Upper lobe of right lung (tissue), 1 donor: ENCODE measurements around the gene MAML2. TPM values are rescaled to one million over a fixed set of nuclear protein-coding genes. Genes with fewer than 3 reads are reported as not detected.

Experiments used
- ATAC-seq: fragments of 200-7000 bp; cut with Tn5 transposase; one replicate; pipeline ENCODE4 v1.9.1; 2020; ENCODE audit warnings: mild to moderate bottlenecking, moderate library complexity
- DNase-seq: peaks from one replicate; pipeline ENCODE4 v3.0.0-alpha.2; 2020
- H3K27ac ChIP-seq: fragments of 200-600 bp; one replicate; pipeline ENCODE4 v1.8.0; 2022
- H3K27me3 ChIP-seq: fragments of 200-600 bp; one replicate; pipeline ENCODE4 v1.8.0; 2022; ENCODE audit warnings: mild to moderate bottlenecking
- H3K36me3 ChIP-seq: fragments of 200-600 bp; one replicate; pipeline ENCODE4 v1.8.0; 2022
- H3K4me1 ChIP-seq: fragments of 200-600 bp; one replicate; pipeline ENCODE4 v1.8.0; 2022
- H3K4me3 ChIP-seq: fragments of 200-600 bp; one replicate; pipeline ENCODE4 v1.8.0; 2022; ENCODE audit warnings: mild to moderate bottlenecking
- H3K9me3 ChIP-seq: fragments of 200-600 bp; one replicate; pipeline ENCODE4 v1.8.0; 2022
- intact Hi-C: fragments of 100-400 bp; cut with DNase I; formaldehyde crosslinking; loops from one replicate; pipeline ENCODE4 v1.11.0; 2022
- total RNA-seq: library from RNA; stranded (reverse); fragmentation: NEBNext Ultra II Directional; extraction: Animal tissue kit (Norgen Biotek cat#: 25700); gene quantifications from one replicate; pipeline ENCODE4 v1.2.1, GENCODE V29; 2021
- TF ChIP-seq, protein P1 (sequence below): fragments of 200-600 bp; IDR thresholded peaks from one replicate; pipeline ENCODE4 v1.8.0; 2022; ENCODE audit warnings: antibody characterized with exemption
- donor health status: DM: no; HTN: yes; CAD: no; lungs with severe emphysema.

The MAML2 gene
- total RNA-seq, 1 donor from 2014 or later, result 27.5 TPM

DNA sequence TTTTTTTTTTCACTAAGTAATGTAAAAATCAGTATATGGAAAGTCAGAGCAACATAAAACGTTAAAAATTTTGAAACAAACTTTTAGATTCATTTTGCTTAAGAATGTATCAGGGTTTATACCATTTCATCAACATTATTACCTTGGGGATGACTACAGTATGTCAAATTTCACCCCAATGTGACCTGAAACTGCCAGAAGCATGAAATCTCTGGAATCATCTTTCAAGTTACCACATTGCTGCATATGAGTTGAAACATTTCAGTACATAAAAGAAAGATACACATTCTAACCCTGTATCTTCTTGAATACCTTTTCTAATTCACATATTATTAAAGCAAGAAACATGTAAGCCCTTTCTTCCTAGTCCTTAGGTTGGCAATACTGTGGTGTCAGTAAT is 32.8 kb downstream of the MAML2 start:
- H3K27me3 ChIP-seq, result no peaks in the 10 kb centered on the region
- peaks cover 76% of the 10 kb centered on the region for H3K4me1 ChIP-seq
- H3K4me3 ChIP-seq, result no peak overlapping the region
- no peaks in the 10 kb centered on the region for H3K36me3 ChIP-seq
- no peak for ATAC-seq
- H3K27ac ChIP-seq, result no peak overlapping the region
- H3K9me3 ChIP-seq, result no peaks in the 10 kb centered on the region
- TF ChIP-seq, protein P1, sequence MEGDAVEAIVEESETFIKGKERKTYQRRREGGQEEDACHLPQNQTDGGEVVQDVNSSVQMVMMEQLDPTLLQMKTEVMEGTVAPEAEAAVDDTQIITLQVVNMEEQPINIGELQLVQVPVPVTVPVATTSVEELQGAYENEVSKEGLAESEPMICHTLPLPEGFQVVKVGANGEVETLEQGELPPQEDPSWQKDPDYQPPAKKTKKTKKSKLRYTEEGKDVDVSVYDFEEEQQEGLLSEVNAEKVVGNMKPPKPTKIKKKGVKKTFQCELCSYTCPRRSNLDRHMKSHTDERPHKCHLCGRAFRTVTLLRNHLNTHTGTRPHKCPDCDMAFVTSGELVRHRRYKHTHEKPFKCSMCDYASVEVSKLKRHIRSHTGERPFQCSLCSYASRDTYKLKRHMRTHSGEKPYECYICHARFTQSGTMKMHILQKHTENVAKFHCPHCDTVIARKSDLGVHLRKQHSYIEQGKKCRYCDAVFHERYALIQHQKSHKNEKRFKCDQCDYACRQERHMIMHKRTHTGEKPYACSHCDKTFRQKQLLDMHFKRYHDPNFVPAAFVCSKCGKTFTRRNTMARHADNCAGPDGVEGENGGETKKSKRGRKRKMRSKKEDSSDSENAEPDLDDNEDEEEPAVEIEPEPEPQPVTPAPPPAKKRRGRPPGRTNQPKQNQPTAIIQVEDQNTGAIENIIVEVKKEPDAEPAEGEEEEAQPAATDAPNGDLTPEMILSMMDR, result no peak
- DNase-seq, result no peak
- intact Hi-C loops, result no loop called here

DNA sequence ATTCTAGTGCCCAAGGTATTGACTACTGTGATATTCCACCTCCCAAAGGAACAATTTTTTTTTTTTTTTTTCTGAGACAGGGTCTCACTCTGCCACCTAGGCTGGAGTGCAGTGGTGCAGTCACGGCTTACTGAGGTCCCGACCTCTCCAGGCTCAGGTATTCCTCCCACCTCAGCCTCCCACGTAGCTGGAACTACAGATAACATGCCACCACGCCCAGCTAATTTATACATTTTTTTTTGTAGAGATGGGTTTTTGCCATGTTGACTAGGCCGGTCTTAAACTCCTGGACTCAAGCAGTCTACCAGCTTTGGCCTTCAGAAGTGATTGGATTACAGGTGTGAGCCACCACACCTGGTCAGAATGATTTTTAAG is 33.4 kb downstream of the MAML2 start:
- TF ChIP-seq, protein P1, result no peak
- H3K4me3 ChIP-seq, result no peak overlapping the region
- ATAC-seq, result no peak
- no peak for DNase-seq
- H3K36me3 ChIP-seq, result no peaks in the 10 kb centered on the region
- no peak overlapping the region for H3K27ac ChIP-seq
- peaks cover 74% of the 10 kb centered on the region for H3K4me1 ChIP-seq
- no peaks in the 10 kb centered on the region for H3K27me3 ChIP-seq
- no peaks in the 10 kb centered on the region for H3K9me3 ChIP-seq
- intact Hi-C loops, result no loop called here

DNA sequence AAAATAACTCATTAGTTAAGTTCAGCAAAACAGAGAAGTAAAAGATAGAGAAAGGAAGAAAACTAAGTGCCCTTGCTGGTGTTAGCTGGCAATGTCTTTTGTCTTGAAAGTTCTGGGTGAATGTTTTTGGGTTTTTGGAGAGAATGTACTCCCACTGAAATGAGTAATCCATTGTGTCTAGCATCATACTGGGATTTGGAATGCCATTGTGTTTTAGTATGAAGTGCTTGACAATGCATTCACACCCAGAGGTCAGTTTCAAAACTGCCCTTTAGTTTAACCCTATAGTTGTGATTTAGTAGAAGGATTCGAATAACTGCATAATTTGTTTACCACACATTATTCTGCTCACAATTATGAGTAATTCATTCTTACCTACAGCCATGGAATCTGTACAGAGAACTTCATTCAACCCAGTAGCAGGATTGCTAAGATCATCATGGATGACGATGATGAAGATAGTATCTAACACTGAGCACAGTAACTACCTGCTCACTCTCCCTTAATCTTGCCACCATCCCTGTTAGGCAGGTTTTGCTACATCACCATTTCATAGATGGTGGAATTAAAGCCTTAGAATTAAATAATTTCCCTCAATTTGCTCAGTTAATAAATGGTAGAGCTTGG is 33.9 kb downstream of the MAML2 start:
- intact Hi-C loops, result no loop called here
- Histone ChIP-seq H3K27ac (no peak overlapping the region), H3K27me3 (no peaks in the 10 kb centered on the region), H3K4me1 (peaks cover 74% of the 10 kb centered on the region), H3K9me3 (no peaks in the 10 kb centered on the region), H3K36me3 (no peaks in the 10 kb centered on the region), H3K4me3 (no peak overlapping the region)
- no peak for ATAC-seq
- DNase-seq, result no peak
- TF ChIP-seq, protein P1, result no peak

DNA sequence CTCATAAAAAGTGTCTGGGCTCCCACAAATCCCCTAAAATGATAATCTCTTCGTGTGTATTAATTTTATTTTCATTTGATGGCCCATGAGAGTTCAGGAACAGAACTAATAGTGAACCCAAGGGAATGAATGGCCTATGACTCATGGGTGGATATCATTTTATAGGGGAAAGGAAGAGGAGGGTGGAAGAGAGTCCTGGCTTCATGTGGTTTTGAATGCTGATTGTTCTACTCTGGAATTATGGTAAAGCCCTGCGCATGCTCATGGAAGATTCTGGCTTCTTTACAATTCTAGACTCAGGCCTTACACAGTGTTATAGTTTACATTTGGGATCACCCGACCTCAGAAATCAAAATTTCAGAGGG is 35.2 kb downstream of the MAML2 start:
- intact Hi-C loops, result no loop called here

DNA sequence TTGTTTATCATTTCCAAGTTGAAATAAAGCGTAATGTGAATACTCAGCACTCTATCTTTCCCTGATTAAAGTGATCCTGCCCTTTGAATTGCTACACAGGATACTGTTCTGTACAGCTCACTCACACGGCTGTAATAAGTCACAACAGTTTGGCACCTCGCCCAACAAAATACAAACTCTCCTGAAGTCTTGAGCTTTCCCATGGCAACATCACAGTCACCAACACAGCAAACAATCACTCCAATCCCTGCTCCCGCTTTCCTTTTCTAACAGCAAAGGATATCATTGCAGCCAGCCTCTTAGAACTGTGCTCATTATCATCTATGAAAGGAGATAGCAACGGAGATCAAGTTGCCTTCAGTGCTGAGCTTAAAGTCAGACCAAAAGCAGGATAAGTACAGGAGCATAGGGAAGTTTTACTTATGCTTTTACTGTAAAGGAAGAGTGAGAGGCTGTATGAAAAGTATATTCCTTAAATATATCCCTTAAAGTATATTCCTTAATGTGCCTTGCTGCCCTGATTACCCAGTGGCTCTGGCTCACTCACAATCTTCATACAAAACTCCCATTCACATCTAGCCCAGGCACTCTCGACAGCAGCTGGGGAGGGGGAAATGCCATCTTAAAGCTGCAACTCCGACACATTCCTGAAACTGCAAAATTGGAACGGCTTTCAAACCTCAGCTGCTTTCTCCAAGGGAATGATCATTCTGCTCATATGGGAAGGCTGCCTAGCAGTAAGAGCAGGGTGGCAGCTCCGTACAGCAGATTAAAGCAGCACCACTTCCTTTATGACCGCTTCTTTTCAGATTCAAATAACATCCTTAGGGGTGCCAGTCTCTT is 35.8 kb downstream of the MAML2 start:
- Histone ChIP-seq H3K27ac (peak overlapping the region; percentile 90), H3K27me3 (no peaks in the 10 kb centered on the region), H3K9me3 (no peaks in the 10 kb centered on the region), H3K36me3 (no peaks in the 10 kb centered on the region), H3K4me3 (peak overlapping the region; percentile 25), H3K4me1 (peaks cover 78% of the 10 kb centered on the region)
- intact Hi-C loops, result no loop called here
- TF ChIP-seq, protein P1, result no peak
- peak; percentile 95 for ATAC-seq
- DNase-seq, result no peak

More for the DNA sequence above, 35.2 kb downstream of the MAML2 start:
- DNase-seq (no peak), ATAC-seq (no peak)
- TF ChIP-seq, protein P1, result no peak
- H3K27me3 ChIP-seq, result no peaks in the 10 kb centered on the region
- H3K9me3 ChIP-seq, result no peaks in the 10 kb centered on the region
- peak overlapping the region; percentile 25 for H3K4me3 ChIP-seq
- H3K4me1 ChIP-seq, result peaks cover 72% of the 10 kb centered on the region
- H3K27ac ChIP-seq, result peak overlapping the region; percentile 90
- H3K36me3 ChIP-seq, result no peaks in the 10 kb centered on the region
